ENCODE data around the gene KRTAP4-16.
"Not testable (repeated sequence)": the region's sequence is repeated elsewhere in the genome, so short reads cannot be mapped to it uniquely, and the experiment has no call there.

Gene KRTAP4-16

DNA sequence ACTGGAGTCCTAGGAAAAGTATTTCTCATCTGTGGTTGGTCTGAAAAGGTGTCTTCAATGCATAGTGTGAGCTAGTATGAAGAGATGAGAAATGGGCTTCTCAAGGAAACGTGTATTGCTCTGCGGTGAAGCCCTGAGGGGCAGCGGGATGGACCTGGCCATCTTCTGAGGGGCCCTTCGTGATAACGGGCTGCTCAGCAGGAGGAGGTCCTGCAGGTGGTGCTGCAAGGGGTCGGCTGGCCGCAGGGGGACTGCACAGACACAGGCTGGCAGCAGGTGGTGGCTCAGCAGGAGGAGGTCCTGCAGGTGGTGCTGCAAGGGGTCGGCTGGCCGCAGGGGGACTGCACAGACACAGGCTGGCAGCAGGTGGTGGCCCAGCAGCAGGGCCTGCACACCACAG, 47.5 kb downstream of the KRTAP4-16 start:
- no CpG with 5 or more reads among the region's 9 CpGs for WGBS, 2 donors (ENCODE audit: extremely low coverage in 2 of 2, insufficient read length in 2 of 2, insufficient replicate concordance in 1 of 2)
- H2BK5ac ChIP-seq (ENCODE audit: low read length); DNase-seq (ENCODE audit: low spot score); H3K27ac ChIP-seq (replicated peaks; ENCODE audit: low read length); H3K18ac ChIP-seq (ENCODE audit: low read length); H4K91ac ChIP-seq (ENCODE audit: low read depth, low read length, poor library complexity); H2BK15ac ChIP-seq (ENCODE audit: low read length); H2BK12ac ChIP-seq (ENCODE audit: low read length); H4K8ac ChIP-seq (ENCODE audit: low read depth, low read length); H3K4me1 ChIP-seq (ENCODE audit: control insufficient read depth in 2 of 2, insufficient read depth in 1 of 2, low read depth in 1 of 2, low read length in 2 of 2); H3K27me3 ChIP-seq (ENCODE audit: control insufficient read depth in 3 of 3, insufficient read depth in 3 of 3, low read depth in 1 of 3, low read length in 3 of 3); H3K14ac ChIP-seq (ENCODE audit: low read length); H3K36me3 ChIP-seq (replicated peaks in 1 of 2; ENCODE audit: control insufficient read depth in 2 of 2, insufficient read depth in 2 of 2, low read length in 2 of 2); H2AFZ ChIP-seq (ENCODE audit: low read length); H3K79me1 ChIP-seq (ENCODE audit: low read depth, low read length); H3K4me2 ChIP-seq (ENCODE audit: insufficient read depth, low read length, poor library complexity, severe bottlenecking); H3K9me3 ChIP-seq (replicated peaks in 1 of 2; ENCODE audit: control insufficient read depth in 2 of 2, insufficient read depth in 1 of 2, low read depth in 1 of 2, low read length in 2 of 2); H3K23ac ChIP-seq (ENCODE audit: low read depth, low read length, poor library complexity); H2BK120ac ChIP-seq (ENCODE audit: low read depth, low read length); H3K9ac ChIP-seq (ENCODE audit: low read depth, low read length, poor library complexity); H2AK5ac ChIP-seq (ENCODE audit: low read depth, low read length); H3K4me3 ChIP-seq (ENCODE audit: low read length in 2 of 2); H3K4ac ChIP-seq (ENCODE audit: low read length): not testable (repeated sequence)

DNA sequence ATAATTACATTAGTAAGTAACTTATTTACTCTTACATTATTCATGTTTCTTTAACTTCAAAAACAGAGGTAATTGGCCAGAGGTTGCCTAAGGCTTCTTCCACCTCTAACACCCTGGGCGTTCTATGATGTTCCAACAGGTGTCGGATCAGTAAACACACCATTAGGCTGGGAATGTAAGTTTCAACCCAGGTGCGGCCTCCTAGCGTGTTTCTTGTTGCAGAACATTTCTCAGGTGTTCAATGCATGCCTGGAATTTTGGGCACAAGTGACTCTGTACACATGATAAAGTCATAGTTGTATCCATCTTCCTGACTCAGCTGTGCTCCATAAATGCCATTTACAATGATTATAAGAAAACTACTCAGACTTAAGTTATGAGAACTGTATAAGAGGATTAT, 48.0 kb downstream of the KRTAP4-16 start:
- Histone ChIP-seq H3K4me1 (ENCODE audit: control insufficient read depth in 2 of 2, insufficient read depth in 1 of 2, low read depth in 1 of 2, low read length in 2 of 2) (no peaks in the 10 kb centered on the region), H3K14ac (ENCODE audit: low read length) (no peak overlapping the region), H4K8ac (ENCODE audit: low read depth, low read length) (no peak overlapping the region), H2BK120ac (ENCODE audit: low read depth, low read length) (no peak overlapping the region), H3K79me1 (ENCODE audit: low read depth, low read length) (no peaks in the 10 kb centered on the region), H3K27ac (replicated peaks; ENCODE audit: low read length) (no peak overlapping the region), H2AK5ac (ENCODE audit: low read depth, low read length) (no peak overlapping the region), H3K9ac (ENCODE audit: low read depth, low read length, poor library complexity) (no peak overlapping the region), H2BK15ac (ENCODE audit: low read length) (no peak overlapping the region), H3K9me3 (replicated peaks in 1 of 2; ENCODE audit: control insufficient read depth in 2 of 2, insufficient read depth in 1 of 2, low read depth in 1 of 2, low read length in 2 of 2) (peaks cover 0 to 2% of the 10 kb centered on the region in 2 donors), H2AFZ (ENCODE audit: low read length) (no peak overlapping the region), H3K18ac (ENCODE audit: low read length) (no peak overlapping the region), H4K91ac (ENCODE audit: low read depth, low read length, poor library complexity) (no peak overlapping the region), H2BK12ac (ENCODE audit: low read length) (no peak overlapping the region), H2BK5ac (ENCODE audit: low read length) (no peak overlapping the region), H3K23ac (ENCODE audit: low read depth, low read length, poor library complexity) (no peak overlapping the region), H3K4me3 (ENCODE audit: low read length in 2 of 2) (no peak overlapping the region), H3K36me3 (replicated peaks in 1 of 2; ENCODE audit: control insufficient read depth in 2 of 2, insufficient read depth in 2 of 2, low read length in 2 of 2) (no peaks in the 10 kb centered on the region), H3K4me2 (ENCODE audit: insufficient read depth, low read length, poor library complexity, severe bottlenecking) (no peak overlapping the region), H3K27me3 (ENCODE audit: control insufficient read depth in 3 of 3, insufficient read depth in 3 of 3, low read depth in 1 of 3, low read length in 3 of 3) (no peaks in the 10 kb centered on the region), H3K4ac (ENCODE audit: low read length) (no peak overlapping the region)
- whole genome bisulfite sequencing, 2 donors (ENCODE audit: extremely low coverage in 2 of 2, insufficient read length in 2 of 2, insufficient replicate concordance in 1 of 2) = no CpG with 5 or more reads among the region's 4 CpGs
- DNase-seq (ENCODE audit: low spot score) = no peak

DNA sequence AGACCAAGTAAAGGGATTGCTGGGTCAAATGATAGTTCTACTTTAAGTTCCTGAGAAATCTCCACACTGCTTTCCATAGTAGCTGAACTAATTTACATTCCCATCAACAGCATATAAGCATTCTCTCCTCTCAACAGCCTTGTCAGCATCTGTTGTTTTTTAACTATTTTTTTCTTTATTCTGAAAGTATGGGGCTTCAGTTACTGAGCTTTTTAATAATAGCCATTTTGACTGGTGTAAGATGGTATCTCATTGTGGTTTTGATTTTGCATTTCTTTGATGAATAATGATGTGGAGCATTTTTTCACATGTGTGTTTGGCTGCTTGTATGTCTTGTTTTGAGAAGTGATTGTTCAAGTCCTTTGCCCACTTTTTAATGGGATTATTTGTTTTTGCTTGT, 49.4 kb downstream of the KRTAP4-16 start:
- no peak overlapping the region for H2BK15ac ChIP-seq (ENCODE audit: low read length)
- no peak overlapping the region for H3K9ac ChIP-seq (ENCODE audit: low read depth, low read length, poor library complexity)
- H2BK5ac ChIP-seq (ENCODE audit: low read length) = no peak overlapping the region
- no peak overlapping the region for H3K23ac ChIP-seq (ENCODE audit: low read depth, low read length, poor library complexity)
- no peak overlapping the region for H2AK5ac ChIP-seq (ENCODE audit: low read depth, low read length)
- no peak overlapping the region for H2BK120ac ChIP-seq (ENCODE audit: low read depth, low read length)
- peaks cover 0 to 2% of the 10 kb centered on the region in 2 donors for H3K9me3 ChIP-seq (replicated peaks in 1 of 2; ENCODE audit: control insufficient read depth in 2 of 2, insufficient read depth in 1 of 2, low read depth in 1 of 2, low read length in 2 of 2)
- no peak overlapping the region for H4K8ac ChIP-seq (ENCODE audit: low read depth, low read length)
- no peak overlapping the region for H3K14ac ChIP-seq (ENCODE audit: low read length)
- H3K36me3 ChIP-seq (replicated peaks in 1 of 2; ENCODE audit: control insufficient read depth in 2 of 2, insufficient read depth in 2 of 2, low read length in 2 of 2) = no peaks in the 10 kb centered on the region
- no peak overlapping the region for H2BK12ac ChIP-seq (ENCODE audit: low read length)
- no peak overlapping the region for H2AFZ ChIP-seq (ENCODE audit: low read length)
- H4K91ac ChIP-seq (ENCODE audit: low read depth, low read length, poor library complexity) = no peak overlapping the region
- H3K27ac ChIP-seq (replicated peaks; ENCODE audit: low read length) = no peak overlapping the region
- no peak for DNase-seq (ENCODE audit: low spot score)
- no peaks in the 10 kb centered on the region for H3K27me3 ChIP-seq (ENCODE audit: control insufficient read depth in 3 of 3, insufficient read depth in 3 of 3, low read depth in 1 of 3, low read length in 3 of 3)
- H3K18ac ChIP-seq (ENCODE audit: low read length) = no peak overlapping the region
- H3K4ac ChIP-seq (ENCODE audit: low read length) = no peak overlapping the region
- H3K4me1 ChIP-seq (ENCODE audit: control insufficient read depth in 2 of 2, insufficient read depth in 1 of 2, low read depth in 1 of 2, low read length in 2 of 2) = no peaks in the 10 kb centered on the region
- H3K79me1 ChIP-seq (ENCODE audit: low read depth, low read length) = no peaks in the 10 kb centered on the region
- no peak overlapping the region for H3K4me2 ChIP-seq (ENCODE audit: insufficient read depth, low read length, poor library complexity, severe bottlenecking)
- H3K4me3 ChIP-seq (ENCODE audit: low read length in 2 of 2) = no peak overlapping the region
